Liver (tissue), 9 donors: ENCODE results near the gene SDF2L1. TPM values are rescaled to one million over a fixed set of nuclear protein-coding genes. Genes with fewer than 3 reads are reported as not detected.
A peak's percentile ranks its signal among the peaks of the same experiment; 100 is the strongest.

Experiments used
- DNase-seq: peaks from one replicate; pipeline ENCODE4 v3.0.0-alpha.2; 2017; ENCODE audit warnings: low spot score
- H3K27ac ChIP-seq, 2 donors: one replicate each; pipeline ENCODE4 v1.7.0; 2013; ENCODE audit warnings: inconsistent platforms in 2 of 2, low read length in 2 of 2, control low read depth in 1 of 2, low read depth in 1 of 2, mild to moderate bottlenecking in 1 of 2
- H3K27me3 ChIP-seq, 4 donors: one replicate each; pipeline versions ENCODE4 v1.6.1 to v1.7.0; 2013; ENCODE audit warnings: low read length in 3 of 4, inconsistent platforms in 1 of 4, mild to moderate bottlenecking in 1 of 4, moderate library complexity in 1 of 4; ENCODE audit not compliant: control insufficient read depth in 4 of 4, insufficient read depth in 4 of 4
- H3K36me3 ChIP-seq, 4 donors: one replicate each; pipeline versions ENCODE4 v1.6.1 to v1.7.0; 2013; ENCODE audit warnings: low read length in 3 of 4, mild to moderate bottlenecking in 3 of 4, low read depth in 1 of 4, moderate library complexity in 1 of 4; ENCODE audit not compliant: control insufficient read depth in 4 of 4, insufficient read depth in 3 of 4
- H3K4me1 ChIP-seq, 4 donors: one replicate each; pipeline versions ENCODE4 v1.6.1 to v1.7.0; 2013; ENCODE audit warnings: low read length in 3 of 4, mild to moderate bottlenecking in 3 of 4, moderate library complexity in 1 of 4; ENCODE audit not compliant: control insufficient read depth in 4 of 4, insufficient read depth in 4 of 4
- H3K4me3 ChIP-seq, 3 donors: one replicate each; pipeline versions ENCODE4 v1.6.1 to v1.7.0; 2013; ENCODE audit warnings: low read length in 3 of 3, control low read depth in 1 of 3, low read depth in 1 of 3, mild to moderate bottlenecking in 1 of 3
- H3K9ac ChIP-seq, 2 donors: one replicate each; pipeline ENCODE4 v1.7.0; 2013; ENCODE audit warnings: low read length in 2 of 2, mild to moderate bottlenecking in 2 of 2, moderate library complexity in 2 of 2, control low read depth in 1 of 2, low read depth in 1 of 2
- H3K9me3 ChIP-seq, 4 donors: one replicate each; pipeline versions ENCODE4 v1.6.1 to v1.7.0; 2013; ENCODE audit warnings: low read length in 3 of 4; ENCODE audit not compliant: control insufficient read depth in 4 of 4
- ATF3 ChIP-seq: IDR thresholded peaks from 2 replicates; pipeline ENCODE4 v1.6.1; 2016; ENCODE audit warnings: antibody characterized with exemption
- EGR1 ChIP-seq, 2 donors: IDR thresholded peaks; 2 replicates each; pipeline ENCODE4 v1.6.1; 2016 to 2018; ENCODE audit warnings: antibody characterized with exemption in 2 of 2, low read depth in 2 of 2
- FOXA1 ChIP-seq: IDR thresholded peaks from 2 replicates; pipeline ENCODE4 v1.6.1; 2016; ENCODE audit warnings: antibody characterized with exemption
- FOXA2 ChIP-seq: IDR thresholded peaks from 2 replicates; pipeline ENCODE4 v1.6.1; 2016; ENCODE audit warnings: antibody characterized with exemption
- HNF4A ChIP-seq, 2 donors: conservative IDR thresholded peaks; 2 replicates each; pipeline ENCODE4 v1.6.1; 2016; ENCODE audit warnings: antibody characterized with exemption in 2 of 2, mild to moderate bottlenecking in 2 of 2
- HNF4G ChIP-seq: IDR thresholded peaks from 2 replicates; pipeline ENCODE4 v1.6.1; 2016; ENCODE audit warnings: antibody characterized with exemption
- JUND ChIP-seq, 2 donors: IDR thresholded peaks; 2 replicates each; pipeline ENCODE4 v1.6.1; 2016; ENCODE audit warnings: antibody characterized with exemption in 2 of 2
- RAD21 ChIP-seq, 2 donors: IDR thresholded peaks; 2 replicates each; pipeline ENCODE4 v1.6.1; 2016; ENCODE audit warnings: antibody characterized with exemption in 2 of 2, mild to moderate bottlenecking in 2 of 2
- REST ChIP-seq: IDR thresholded peaks from 2 replicates; pipeline ENCODE4 v1.6.1; 2016; ENCODE audit warnings: antibody characterized with exemption, mild to moderate bottlenecking
- SP1 ChIP-seq: IDR thresholded peaks from 2 replicates; pipeline ENCODE4 v1.6.1; 2018; ENCODE audit warnings: antibody characterized with exemption, mild to moderate bottlenecking
- ZBTB33 ChIP-seq: IDR thresholded peaks from 2 replicates; pipeline ENCODE4 v1.6.1; 2016; ENCODE audit warnings: antibody characterized with exemption
- WGBS: extraction: QIAGEN DNeasy Blood & Tissue Kit; methylation state at CpG from one replicate; pipeline ENCODE4 v1.1.7; 2013; 5-methylcytosine and 5-hydroxymethylcytosine counted together
- polyA plus RNA-seq, 2 donors: library from polyadenylated mRNA; stranded (reverse) in 1 of 2; unstranded in 1 of 2; fragments of 200-250 nt in 1 of 2; fragments of >200 nt in 1 of 2; fragmentation: Nextera tagmentation in 1 of 2; extraction: Ambion mirVana in 1 of 2; gene quantifications; one replicate each; pipeline versions ENCODE4 v1.2.1 to v1.2.3, GENCODE V29; 2013 to 2015
- total RNA-seq, 2 donors: library from RNA; depleted of rRNA; stranded (reverse); fragments of >200 nt; gene quantifications; one replicate each; pipeline ENCODE4 v1.2.3, GENCODE V29; 2014
- TF ChIP-seq, protein P1 (sequence below): fragments of 150-350 bp; IDR thresholded peaks from 2 replicates; pipeline ENCODE4 v1.5.1; 2017; ENCODE audit warnings: improper control_type of control experiment, low read depth, low read length; ENCODE audit not compliant: missing input control
- TF ChIP-seq, protein P2 (sequence below): IDR thresholded peaks from 2 replicates; pipeline ENCODE4 v1.6.1; 2016; ENCODE audit warnings: antibody characterized with exemption
- donor health status: healthy.
- donor health status: healthy.
- donor health status: healthy.
- donor health status: healthy.
- donor health status: healthy.

SDF2L1 gene
- total and polyA plus RNA-seq, 4 donors: 36.3 to 173 (median 82.9) TPM

- TF ChIP-seq, protein P1, sequence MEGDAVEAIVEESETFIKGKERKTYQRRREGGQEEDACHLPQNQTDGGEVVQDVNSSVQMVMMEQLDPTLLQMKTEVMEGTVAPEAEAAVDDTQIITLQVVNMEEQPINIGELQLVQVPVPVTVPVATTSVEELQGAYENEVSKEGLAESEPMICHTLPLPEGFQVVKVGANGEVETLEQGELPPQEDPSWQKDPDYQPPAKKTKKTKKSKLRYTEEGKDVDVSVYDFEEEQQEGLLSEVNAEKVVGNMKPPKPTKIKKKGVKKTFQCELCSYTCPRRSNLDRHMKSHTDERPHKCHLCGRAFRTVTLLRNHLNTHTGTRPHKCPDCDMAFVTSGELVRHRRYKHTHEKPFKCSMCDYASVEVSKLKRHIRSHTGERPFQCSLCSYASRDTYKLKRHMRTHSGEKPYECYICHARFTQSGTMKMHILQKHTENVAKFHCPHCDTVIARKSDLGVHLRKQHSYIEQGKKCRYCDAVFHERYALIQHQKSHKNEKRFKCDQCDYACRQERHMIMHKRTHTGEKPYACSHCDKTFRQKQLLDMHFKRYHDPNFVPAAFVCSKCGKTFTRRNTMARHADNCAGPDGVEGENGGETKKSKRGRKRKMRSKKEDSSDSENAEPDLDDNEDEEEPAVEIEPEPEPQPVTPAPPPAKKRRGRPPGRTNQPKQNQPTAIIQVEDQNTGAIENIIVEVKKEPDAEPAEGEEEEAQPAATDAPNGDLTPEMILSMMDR: peak; percentile 76
- TF ChIP-seq RAD21 (IDR thresholded peaks at IDR 0.05): peak; percentile 90 to 96
- TF ChIP-seq EGR1 (IDR thresholded peaks at IDR 0.05; ENCODE audit: low read depth in 2 of 2): no peak
- Histone ChIP-seq H3K27me3 (no peaks in the 10 kb centered on the region), H3K4me1 (peaks cover 12 to 29% (median 18%) of the 10 kb centered on the region in 4 donors), H3K9me3 (no peaks in the 10 kb centered on the region), H3K36me3 (peaks cover 0 to 11% (median 5%) of the 10 kb centered on the region in 4 donors), H3K9ac (no peak overlapping the region), H3K27ac (no peak overlapping the region), H3K4me3 (no peak overlapping the region)
- 46% methylated on average over 14 of the region's 14 CpGs for WGBS
- peak; percentile 78 for DNase-seq
These were observed 4.8 kb downstream of the SDF2L1 start for GRCh38 chr22:21646608-21647590.

DNA sequence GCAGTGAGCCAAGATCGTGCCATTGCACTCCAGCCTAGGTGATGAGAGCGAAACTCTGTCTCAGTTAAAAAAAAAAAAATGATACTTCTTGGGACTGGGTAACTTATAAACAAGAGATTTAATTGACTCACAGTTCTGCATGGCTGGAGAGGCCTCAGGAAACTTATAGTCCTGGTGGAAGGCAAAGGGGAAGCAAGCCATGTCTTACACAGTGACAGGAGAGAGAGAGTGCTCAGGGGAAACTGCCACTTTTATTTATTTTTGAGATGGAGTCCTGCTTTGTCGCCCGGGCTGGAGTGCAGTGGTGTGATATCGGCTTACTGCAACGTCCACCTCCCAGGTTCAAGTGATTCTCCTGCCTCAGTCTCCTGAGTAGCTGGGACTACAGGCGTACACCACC is 8.2 kb downstream of the SDF2L1 start:
- no peak for DNase-seq
- Histone ChIP-seq H3K9ac (no peak overlapping the region), H3K27me3 (no peaks in the 10 kb centered on the region), H3K4me3 (no peak overlapping the region), H3K27ac (no peak overlapping the region), H3K9me3 (no peaks in the 10 kb centered on the region), H3K36me3 (peaks cover 0 to 6% (median 4%) of the 10 kb centered on the region in 4 donors), H3K4me1 (peaks cover 11 to 17% (median 13%) of the 10 kb centered on the region in 4 donors)
- TF ChIP-seq JUND (IDR thresholded peaks at IDR 0.05) (no peak), HNF4A (conservative IDR thresholded peaks at IDR 0.05) (no peak)
- WGBS: 98% methylated on average over 7 of the region's 7 CpGs

- Histone ChIP-seq H3K9ac (no peak overlapping the region), H3K27ac (no peak overlapping the region)
- 30% methylated on average over 6 of the region's 6 CpGs for WGBS
These were observed 8.9 kb downstream of the SDF2L1 start for GRCh38 chr22:21650823-21651520.

More at GRCh38 chr22:21650823-21651520, 8.9 kb downstream of the SDF2L1 start:
- no peak for TF ChIP-seq ZBTB33
- no peak for TF ChIP-seq HNF4G
- no peak for TF ChIP-seq SP1
- TF ChIP-seq ATF3: no peak
- TF ChIP-seq REST: no peak
- no peak for TF ChIP-seq EGR1 (IDR thresholded peaks at IDR 0.05; ENCODE audit: low read depth in 2 of 2)
- TF ChIP-seq, protein P2, sequence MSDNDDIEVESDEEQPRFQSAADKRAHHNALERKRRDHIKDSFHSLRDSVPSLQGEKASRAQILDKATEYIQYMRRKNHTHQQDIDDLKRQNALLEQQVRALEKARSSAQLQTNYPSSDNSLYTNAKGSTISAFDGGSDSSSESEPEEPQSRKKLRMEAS: no peak
- no peak for TF ChIP-seq FOXA1
- TF ChIP-seq FOXA2: no peak
- TF ChIP-seq, protein P1: no peak
- Histone ChIP-seq H3K27me3 (no peaks in the 10 kb centered on the region), H3K4me1 (peaks cover 11 to 17% (median 13%) of the 10 kb centered on the region in 4 donors), H3K4me3 (peak overlapping the region in 1 of 3 donors; percentile 52), H3K36me3 (peaks cover 0 to 6% (median 4%) of the 10 kb centered on the region in 4 donors), H3K9me3 (no peaks in the 10 kb centered on the region)
- DNase-seq: peak; percentile 30
